NT2/D1 (cell line): Measurements from ENCODE around the gene ALOX5.

Source experiments
- SUZ12 ChIP-seq: IDR thresholded peaks from 2 replicates; pipeline ENCODE4 v1.6.1; 2011; ENCODE audit not compliant: insufficient read length, insufficient read depth; ENCODE audit errors: extremely low read depth
- YY1 ChIP-seq: IDR thresholded peaks from 2 replicates; pipeline ENCODE4 v1.6.1; 2011; ENCODE audit not compliant: insufficient read length, insufficient read depth
- ZNF274 ChIP-seq: IDR thresholded peaks from 2 replicates; pipeline ENCODE4 v1.6.1; 2011; ENCODE audit warnings: mild to moderate bottlenecking, low read depth, low read length

DNA sequence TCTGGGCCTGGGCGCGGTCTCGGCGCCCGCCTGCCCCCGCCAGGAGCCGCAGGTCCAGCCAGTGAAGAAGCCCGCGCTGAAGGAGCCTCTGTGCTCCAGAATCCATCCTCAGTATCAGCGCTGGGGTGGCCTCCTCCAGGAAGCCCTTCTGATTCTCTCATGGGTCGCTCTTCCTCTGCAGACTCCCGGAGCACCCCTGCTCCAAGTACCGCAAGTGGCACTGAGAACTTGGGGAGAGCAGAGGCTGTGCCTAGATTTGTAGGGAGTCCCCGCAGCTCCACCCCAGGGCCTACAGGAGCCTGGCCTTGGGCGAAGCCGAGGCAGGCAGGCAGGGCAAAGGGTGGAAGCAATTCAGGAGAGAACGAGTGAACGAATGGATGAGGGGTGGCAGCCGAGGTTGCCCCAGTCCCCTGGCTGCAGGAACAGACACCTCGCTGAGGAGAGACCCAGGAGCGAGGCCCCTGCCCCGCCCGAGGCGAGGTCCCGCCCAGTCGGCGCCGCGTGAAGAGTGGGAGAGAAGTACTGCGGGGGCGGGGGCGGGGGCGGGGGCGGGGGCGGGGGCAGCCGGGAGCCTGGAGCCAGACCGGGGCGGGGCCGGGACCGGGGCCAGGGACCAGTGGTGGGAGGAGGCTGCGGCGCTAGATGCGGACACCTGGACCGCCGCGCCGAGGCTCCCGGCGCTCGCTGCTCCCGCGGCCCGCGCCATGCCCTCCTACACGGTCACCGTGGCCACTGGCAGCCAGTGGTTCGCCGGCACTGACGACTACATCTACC, at the start of gene ALOX5:
- TF ChIP-seq YY1 (no peak), ZNF274 (no peak), SUZ12 (no peak)
